OCI-LY3 (cell line): ENCODE results near the gene GPR21.

Source experiments
- EZH2phosphoT487 ChIP-seq: fragments of 200-600 bp; shearing (Covaris generic); IDR thresholded peaks from 2 replicates; pipeline ENCODE4 v1.6.1; 2018; ENCODE audit warnings: antibody characterized with exemption, mixed run types, low read depth
- TF ChIP-seq, protein P1 (sequence below): fragments of 200-600, 300-600 bp; sonication (generic); IDR thresholded peaks from 2 replicates; pipeline ENCODE4 v1.5.1; 2014; ENCODE audit warnings: antibody characterized with exemption, low read length, low read depth

DNA sequence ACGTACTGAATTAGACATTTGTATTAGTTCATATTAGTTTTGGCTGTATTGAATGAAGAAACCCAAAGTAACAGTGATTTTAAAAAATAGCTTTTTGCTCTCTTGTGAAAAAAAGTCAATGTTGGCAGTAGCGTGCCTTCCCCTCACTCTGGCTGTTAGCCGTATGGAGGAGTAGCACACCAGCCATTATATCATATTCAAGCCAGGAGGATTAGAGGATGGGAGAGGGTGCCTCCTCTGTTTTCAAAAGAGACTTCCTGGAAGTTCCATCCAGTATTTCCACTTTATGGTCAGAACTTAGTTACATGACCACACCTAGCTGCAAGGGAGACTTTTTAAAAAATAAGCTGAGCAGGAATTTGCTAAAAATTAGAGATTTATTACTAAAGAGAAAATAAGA is 41.2 kb downstream of the GPR21 start:
- TF ChIP-seq, protein P1, sequence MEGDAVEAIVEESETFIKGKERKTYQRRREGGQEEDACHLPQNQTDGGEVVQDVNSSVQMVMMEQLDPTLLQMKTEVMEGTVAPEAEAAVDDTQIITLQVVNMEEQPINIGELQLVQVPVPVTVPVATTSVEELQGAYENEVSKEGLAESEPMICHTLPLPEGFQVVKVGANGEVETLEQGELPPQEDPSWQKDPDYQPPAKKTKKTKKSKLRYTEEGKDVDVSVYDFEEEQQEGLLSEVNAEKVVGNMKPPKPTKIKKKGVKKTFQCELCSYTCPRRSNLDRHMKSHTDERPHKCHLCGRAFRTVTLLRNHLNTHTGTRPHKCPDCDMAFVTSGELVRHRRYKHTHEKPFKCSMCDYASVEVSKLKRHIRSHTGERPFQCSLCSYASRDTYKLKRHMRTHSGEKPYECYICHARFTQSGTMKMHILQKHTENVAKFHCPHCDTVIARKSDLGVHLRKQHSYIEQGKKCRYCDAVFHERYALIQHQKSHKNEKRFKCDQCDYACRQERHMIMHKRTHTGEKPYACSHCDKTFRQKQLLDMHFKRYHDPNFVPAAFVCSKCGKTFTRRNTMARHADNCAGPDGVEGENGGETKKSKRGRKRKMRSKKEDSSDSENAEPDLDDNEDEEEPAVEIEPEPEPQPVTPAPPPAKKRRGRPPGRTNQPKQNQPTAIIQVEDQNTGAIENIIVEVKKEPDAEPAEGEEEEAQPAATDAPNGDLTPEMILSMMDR, result no peak
- no peak for TF ChIP-seq EZH2phosphoT487
